Activated CD8-positive, alpha-beta T cell treated with anti-CD3 and anti-CD28 coated beads, Interleukin-2, amount 10 ng/mL, durations not matched to agents 7 days and 5 days (primary cell): ENCODE data around the gene TMIGD2. TPM values are rescaled to one million over a fixed set of nuclear protein-coding genes. Genes with fewer than 3 reads are reported as not detected.
"Not testable (repeated sequence)": the region's sequence is repeated elsewhere in the genome, so short reads cannot be mapped to it uniquely, and the experiment has no call there.

Experiments
- ATAC-seq: fragments of 150-1000 bp; cut with Tn5 transposase; one replicate; pipeline ENCODE4 v1.10.0; 2021; ENCODE audit warnings: moderate library complexity
- CTCF ChIA-PET: fragments of 350-600 bp; sonication (Branson Sonifier 250); formaldehyde crosslinking; loops from one replicate; lab custom pipeline; 2021; ENCODE audit warnings: antibody characterized with exemption; lab: Charles Lee
- POLR2A ChIA-PET: fragments of 350-600 bp; sonication (Branson Sonifier 250); formaldehyde crosslinking; loops from one replicate; lab custom pipeline; 2021; ENCODE audit warnings: antibody characterized with exemption; lab: Charles Lee
- DNase-seq: peaks from one replicate; pipeline ENCODE4 v3.0.0-alpha.2; 2020
- H3K27ac Mint-ChIP-seq: one replicate; pipeline ENCODE4 v1.8.0; 2021; ENCODE audit warnings: mild to moderate bottlenecking, mixed read lengths
- H3K27me3 Mint-ChIP-seq: one replicate; pipeline ENCODE4 v1.8.0; 2021; ENCODE audit warnings: low read depth, mixed read lengths
- H3K36me3 Mint-ChIP-seq: one replicate; pipeline ENCODE4 v1.8.0; 2021; ENCODE audit warnings: low read depth, mixed read lengths
- H3K4me1 Mint-ChIP-seq: one replicate; pipeline ENCODE4 v1.8.0; 2021; ENCODE audit warnings: low read depth, mixed read lengths
- H3K4me3 Mint-ChIP-seq: one replicate; pipeline ENCODE4 v1.8.0; 2021; ENCODE audit warnings: mild to moderate bottlenecking, mixed read lengths
- H3K9me3 Mint-ChIP-seq: one replicate; pipeline ENCODE4 v1.8.0; 2022; ENCODE audit warnings: mixed read lengths; ENCODE audit not compliant: insufficient read depth
- total RNA-seq, 2 experiments: library from RNA; stranded (reverse); gene quantifications; one replicate each; pipeline ENCODE4 v1.2.3, GENCODE V29; 2021

The TMIGD2 gene
- total RNA-seq, 2 experiments from 2014 or later, result 35.9 to 39.5 TPM

GRCh38 chr19:4294389-4294788 lies 7.8 kb downstream of the TMIGD2 start:
- H3K27ac Mint-ChIP-seq, result no peak overlapping the region
- ChIA-PET CTCF (no interaction called here), POLR2A (interaction anchor here (1.2 kb wide), 1 partner anchor 47 kb away, joined by 3 read pairs; the partner anchor contains the start of gene YJU2)
- no peak for DNase-seq
- no peaks in the 10 kb centered on the region for H3K27me3 Mint-ChIP-seq
- H3K4me3 Mint-ChIP-seq, result no peak overlapping the region
- H3K9me3 Mint-ChIP-seq, result no peaks in the 10 kb centered on the region
- no peak for ATAC-seq
- H3K36me3 Mint-ChIP-seq, result peaks cover 3% of the 10 kb centered on the region
- peaks cover 14% of the 10 kb centered on the region for H3K4me1 Mint-ChIP-seq

- ChIA-PET CTCF (no interaction called here), POLR2A (no interaction called here)
- H3K4me1 Mint-ChIP-seq, result no peaks in the 10 kb centered on the region
- ATAC-seq, result no peak
- no peak for DNase-seq
- H3K27me3 Mint-ChIP-seq, result no peaks in the 10 kb centered on the region
- peaks cover 3% of the 10 kb centered on the region for H3K36me3 Mint-ChIP-seq
- H3K27ac Mint-ChIP-seq, result no peak overlapping the region
- H3K9me3 Mint-ChIP-seq, result no peaks in the 10 kb centered on the region
- H3K4me3 Mint-ChIP-seq, result no peak overlapping the region
Observed at GRCh38 chr19:4292515-4292914, 9.7 kb downstream of the TMIGD2 start.

GRCh38 chr19:4291184-4291732 lies 10.9 kb downstream of the TMIGD2 start:
- H3K4me1 Mint-ChIP-seq, result no peaks in the 10 kb centered on the region
- H3K9me3 Mint-ChIP-seq, result no peaks in the 10 kb centered on the region
- DNase-seq (no peak), ATAC-seq (no peak)
- no peak overlapping the region for H3K27ac Mint-ChIP-seq
- peaks cover 1% of the 10 kb centered on the region for H3K36me3 Mint-ChIP-seq
- no peak overlapping the region for H3K4me3 Mint-ChIP-seq
- CTCF ChIA-PET, result no interaction called here
- POLR2A ChIA-PET, result no interaction called here
- peaks cover under 1% of the 10 kb centered on the region for H3K27me3 Mint-ChIP-seq

- POLR2A ChIA-PET, result no interaction called here
- no peak for ATAC-seq
- CTCF ChIA-PET, result no interaction called here
- H3K4me1 Mint-ChIP-seq, result no peaks in the 10 kb centered on the region
- no peak overlapping the region for H3K27ac Mint-ChIP-seq
- no peak for DNase-seq
- no peak overlapping the region for H3K4me3 Mint-ChIP-seq
- peaks cover 2% of the 10 kb centered on the region for H3K27me3 Mint-ChIP-seq
- H3K9me3 Mint-ChIP-seq, result no peaks in the 10 kb centered on the region
- H3K36me3 Mint-ChIP-seq, result peaks cover 1% of the 10 kb centered on the region
Observed at GRCh38 chr19:4288091-4288777, 14.0 kb downstream of the TMIGD2 start.

- H3K27me3 Mint-ChIP-seq, H3K4me3 Mint-ChIP-seq, DNase-seq, POLR2A ChIA-PET, H3K9me3 Mint-ChIP-seq, H3K27ac Mint-ChIP-seq, H3K36me3 Mint-ChIP-seq, CTCF ChIA-PET, ATAC-seq, H3K4me1 Mint-ChIP-seq: not testable (repeated sequence)
Observed at GRCh38 chr19:4286141-4286540, 16.0 kb downstream of the TMIGD2 start.

GRCh38 chr19:4284974-4285373 lies 17.2 kb downstream of the TMIGD2 start:
- Mint-ChIP-seq H3K4me3 (no peak overlapping the region), H3K27me3 (peaks cover 15% of the 10 kb centered on the region), H3K9me3 (no peaks in the 10 kb centered on the region), H3K27ac (no peak overlapping the region), H3K4me1 (no peaks in the 10 kb centered on the region), H3K36me3 (no peaks in the 10 kb centered on the region)
- ATAC-seq (no peak), DNase-seq (no peak)
- POLR2A ChIA-PET, result no interaction called here
- CTCF ChIA-PET, result no interaction called here

- ChIA-PET CTCF (interaction anchor here (1.0 kb wide), 1 partner anchor 16 kb away, joined by 4 read pairs; no protein-coding TSS in a partner anchor), POLR2A (no interaction called here)
- H3K4me3 Mint-ChIP-seq, result no peak overlapping the region
- H3K4me1 Mint-ChIP-seq, result peaks cover 3% of the 10 kb centered on the region
- peaks cover 19% of the 10 kb centered on the region for H3K27me3 Mint-ChIP-seq
- ATAC-seq (no peak), DNase-seq (no peak)
- no peaks in the 10 kb centered on the region for H3K9me3 Mint-ChIP-seq
- no peak overlapping the region for H3K27ac Mint-ChIP-seq
- H3K36me3 Mint-ChIP-seq, result no peaks in the 10 kb centered on the region
Observed at GRCh38 chr19:4284176-4284958, 17.8 kb downstream of the TMIGD2 start.

- Mint-ChIP-seq H3K27me3 (peaks cover 20% of the 10 kb centered on the region), H3K36me3 (no peaks in the 10 kb centered on the region), H3K9me3 (no peaks in the 10 kb centered on the region), H3K4me3 (peak overlapping the region; percentile 28), H3K4me1 (peaks cover 10% of the 10 kb centered on the region), H3K27ac (no peak overlapping the region)
- DNase-seq (no peak), ATAC-seq (no peak)
- ChIA-PET CTCF (interaction anchor here (1.2 kb wide), 1 partner anchor 64 kb away, joined by 3 read pairs; no protein-coding TSS in a partner anchor), POLR2A (no interaction called here)
Observed at GRCh38 chr19:4279530-4280422, 22.4 kb downstream of the TMIGD2 start.

- H3K4me1 Mint-ChIP-seq, result peaks cover 10% of the 10 kb centered on the region
- H3K4me3 Mint-ChIP-seq, result no peak overlapping the region
- CTCF ChIA-PET, result interaction anchor here (1.2 kb wide), 1 partner anchor 65 kb away, joined by 3 read pairs; no protein-coding TSS in a partner anchor
- H3K9me3 Mint-ChIP-seq, result no peaks in the 10 kb centered on the region
- POLR2A ChIA-PET, result no interaction called here
- H3K27ac Mint-ChIP-seq, result no peak overlapping the region
- ATAC-seq, result no peak
- H3K27me3 Mint-ChIP-seq, result peaks cover 20% of the 10 kb centered on the region
- no peaks in the 10 kb centered on the region for H3K36me3 Mint-ChIP-seq
- no peak for DNase-seq
Observed at GRCh38 chr19:4279267-4279529, 23.0 kb downstream of the TMIGD2 start.

GRCh38 chr19:4278419-4279266 lies 23.5 kb downstream of the TMIGD2 start, which contains the start of gene SHD:
Gene SHD (plus strand): TSS chr19:4279266. CDS start chr19:4280064, 798 bp downstream.
- no peaks in the 10 kb centered on the region for H3K9me3 Mint-ChIP-seq
- ATAC-seq (no peak), DNase-seq (no peak)
- H3K4me1 Mint-ChIP-seq, result peaks cover 10% of the 10 kb centered on the region
- H3K27ac Mint-ChIP-seq, result no peak within 1 kb of the TSS
- POLR2A ChIA-PET, result interaction anchor here (1.0 kb wide), 1 partner anchor 26 kb away, joined by 3 read pairs; the partner anchor contains the start of gene FSD1
- peak within 1 kb of the TSS; percentile 28 for H3K4me3 Mint-ChIP-seq
- CTCF ChIA-PET, result interaction anchor here (1.2 to 1.4 kb wide), 3 partner anchors 12 to 74 kb away, joined by 3 to 9 read pairs (median 5); no protein-coding TSS in a partner anchor
- peaks cover under 1% of the 10 kb centered on the region for H3K36me3 Mint-ChIP-seq
- H3K27me3 Mint-ChIP-seq, result peaks cover 20% of the 10 kb centered on the region
